Measurements from ENCODE around the gene GRAPL.
"Not testable (repeated sequence)": the region's sequence is repeated elsewhere in the genome, so short reads cannot be mapped to it uniquely, and the experiment has no call there.

GRAPL gene

GRCh38 chr17:19187883-19188869, 60.8 kb downstream of the GRAPL start:
- DNase-seq (ENCODE audit: extremely low read depth in 1 of 2, low read depth in 1 of 2): not testable (repeated sequence)

GRCh38 chr17:19188870-19189708, 61.7 kb downstream of the GRAPL start:
- not testable (repeated sequence) for DNase-seq (ENCODE audit: extremely low read depth in 1 of 2, low read depth in 1 of 2)

- DNase-seq (ENCODE audit: extremely low read depth in 1 of 2, low read depth in 1 of 2): not testable (repeated sequence)
Observed at GRCh38 chr17:19189781-19190405, 62.5 kb downstream of the GRAPL start.

- not testable (repeated sequence) for DNase-seq (ENCODE audit: extremely low read depth in 1 of 2, low read depth in 1 of 2)
Observed at GRCh38 chr17:19196382-19197204, 69.2 kb downstream of the GRAPL start.

DNA sequence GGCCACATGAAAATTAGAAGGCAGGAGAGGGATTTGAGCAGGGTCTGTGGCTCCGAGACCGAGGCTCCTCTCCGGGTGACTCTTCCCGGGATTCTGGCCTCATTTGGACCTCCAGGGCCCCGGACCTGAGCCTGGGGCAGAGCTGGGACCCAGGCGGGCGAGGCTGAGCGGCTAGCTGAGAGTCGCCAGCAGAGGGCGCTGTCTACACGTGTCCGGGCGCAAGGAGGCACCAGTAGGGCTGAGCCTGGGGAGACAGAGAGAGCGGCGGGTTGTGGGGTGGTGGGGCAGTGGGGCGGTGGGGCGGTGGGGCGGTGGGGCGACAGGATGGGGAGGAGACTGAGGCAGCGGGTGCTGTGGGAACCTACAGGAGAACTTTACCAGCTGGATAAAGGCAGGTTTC, 75.1 kb downstream of the GRAPL start:
- DNase-seq (ENCODE audit: extremely low read depth in 1 of 2, low read depth in 1 of 2): not testable (repeated sequence)

DNA sequence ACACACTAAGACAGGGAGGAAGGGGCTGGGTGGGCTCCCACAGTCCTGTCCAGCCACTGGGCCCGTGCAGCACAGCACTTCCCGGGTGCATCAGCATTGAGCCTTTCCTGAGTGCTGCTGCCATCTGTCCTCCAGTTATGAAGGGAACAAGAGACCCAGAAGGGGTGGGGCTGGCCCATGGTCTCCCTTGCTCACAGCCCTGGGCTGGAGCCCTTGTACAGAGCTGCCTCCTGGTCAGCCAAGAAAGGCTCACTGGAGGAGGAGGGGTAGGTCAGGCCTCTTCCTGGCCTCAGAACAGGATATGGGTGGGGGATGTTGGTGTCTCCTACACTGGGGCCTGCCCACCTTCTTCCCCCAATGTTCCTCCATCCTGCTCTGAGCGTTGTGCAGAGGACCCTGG, 76.0 kb downstream of the GRAPL start:
- not testable (repeated sequence) for DNase-seq (ENCODE audit: extremely low read depth in 1 of 2, low read depth in 1 of 2)

Data from stimulated activated CD8-positive, alpha-beta memory T cell treated with anti-CD3 and anti-CD28 coated beads, Interleukin-7, amount 100 ng/mL, for 48 hours (primary cell).